ENCODE measurements around the gene FRMD5. TPM values are rescaled to one million over a fixed set of nuclear protein-coding genes. Genes with fewer than 3 reads are reported as not detected.

Gene FRMD5
- total RNA-seq, 1 experiment from 2014 or later, result 6.5 TPM

GRCh38 chr15:43879386-43880355 is 315.4 kb downstream of the FRMD5 start:
- H3K79me2 ChIP-seq (ENCODE audit: low read depth), result no peaks in the 10 kb centered on the region
- H4K20me1 ChIP-seq (ENCODE audit: insufficient read depth), result no peaks in the 10 kb centered on the region
- no peaks in the 10 kb centered on the region for H3K4me1 ChIP-seq (replicated peaks; ENCODE audit: insufficient read depth)
- H3K9me2 ChIP-seq (ENCODE audit: insufficient read depth), result no peaks in the 10 kb centered on the region
- H2AFZ ChIP-seq, result no peak overlapping the region
- intact Hi-C loops (cut with micrococcal nuclease; ENCODE audit: unreplicated experiment), result no loop called here
- ChIA-PET CTCF (no interaction called here), POLR2A (ENCODE audit: unreplicated experiment) (no interaction called here)
- H3F3A ChIP-seq (ENCODE audit: insufficient read depth, low read depth), result no peaks in the 10 kb centered on the region
- no peaks in the 10 kb centered on the region for H3K36me3 ChIP-seq (ENCODE audit: low read depth)
- H3K4me3 ChIP-seq, result no peak overlapping the region
- no peaks in the 10 kb centered on the region for H3K9me3 ChIP-seq (ENCODE audit: insufficient read depth, low read depth)
- TF ChIP-seq EZH2 (IDR thresholded peaks at IDR 0.05; ENCODE audit: low read depth) (no peak), CTCF (conservative IDR thresholded peaks at IDR 0.05) (no peak)
- BruUV-seq (replicated peaks), result no TSS peak
- H3K27me3 ChIP-seq (ENCODE audit: insufficient read depth, low read depth), result no peaks in the 10 kb centered on the region
- DNase-seq, result no peak
- H3K27ac ChIP-seq, result no peak overlapping the region
- H3K4me2 ChIP-seq, result no peak overlapping the region

GRCh38 chr15:43878446-43878845 is 316.6 kb downstream of the FRMD5 start:
- Histone ChIP-seq H3K36me3 (ENCODE audit: low read depth) (no peaks in the 10 kb centered on the region), H3K27ac (no peak overlapping the region), H3K9me3 (ENCODE audit: insufficient read depth, low read depth) (no peaks in the 10 kb centered on the region), H4K20me1 (ENCODE audit: insufficient read depth) (no peaks in the 10 kb centered on the region), H3K4me2 (no peak overlapping the region), H3K4me3 (no peak overlapping the region), H3K27me3 (ENCODE audit: insufficient read depth, low read depth) (no peaks in the 10 kb centered on the region), H3K79me2 (ENCODE audit: low read depth) (no peaks in the 10 kb centered on the region), H3F3A (ENCODE audit: insufficient read depth, low read depth) (no peaks in the 10 kb centered on the region), H3K9me2 (ENCODE audit: insufficient read depth) (no peaks in the 10 kb centered on the region), H2AFZ (no peak overlapping the region), H3K4me1 (replicated peaks; ENCODE audit: insufficient read depth) (no peaks in the 10 kb centered on the region)
- BruUV-seq (replicated peaks), result no TSS peak
- POLR2A ChIA-PET (ENCODE audit: unreplicated experiment), result no interaction called here
- intact Hi-C loops (cut with micrococcal nuclease; ENCODE audit: unreplicated experiment), result no loop called here
- DNase-seq, result no peak
- CTCF ChIA-PET, result interaction anchor here (0.7 kb wide), 1 partner anchor 35 kb away, joined by 3 read pairs; no protein-coding TSS in a partner anchor
- no peak for TF ChIP-seq CTCF (conservative IDR thresholded peaks at IDR 0.05)
- no peak for TF ChIP-seq EZH2 (IDR thresholded peaks at IDR 0.05; ENCODE audit: low read depth)

GRCh38 chr15:43877371-43877770 is 317.7 kb downstream of the FRMD5 start:
- Histone ChIP-seq H3K4me2 (no peak overlapping the region), H3K79me2 (ENCODE audit: low read depth) (no peaks in the 10 kb centered on the region), H4K20me1 (ENCODE audit: insufficient read depth) (no peaks in the 10 kb centered on the region), H3K9me2 (ENCODE audit: insufficient read depth) (no peaks in the 10 kb centered on the region), H2AFZ (no peak overlapping the region), H3K9me3 (ENCODE audit: insufficient read depth, low read depth) (no peaks in the 10 kb centered on the region), H3F3A (ENCODE audit: insufficient read depth, low read depth) (no peaks in the 10 kb centered on the region), H3K4me3 (no peak overlapping the region), H3K27me3 (ENCODE audit: insufficient read depth, low read depth) (no peaks in the 10 kb centered on the region), H3K36me3 (ENCODE audit: low read depth) (no peaks in the 10 kb centered on the region), H3K4me1 (replicated peaks; ENCODE audit: insufficient read depth) (no peaks in the 10 kb centered on the region), H3K27ac (no peak overlapping the region)
- TF ChIP-seq CTCF (conservative IDR thresholded peaks at IDR 0.05), result no peak
- no peak for TF ChIP-seq EZH2 (IDR thresholded peaks at IDR 0.05; ENCODE audit: low read depth)
- intact Hi-C loops (cut with micrococcal nuclease; ENCODE audit: unreplicated experiment), result no loop called here
- POLR2A ChIA-PET (ENCODE audit: unreplicated experiment), result interaction anchor here (0.7 kb wide), 1 partner anchor 696 kb away, joined by 3 read pairs; no protein-coding TSS in a partner anchor
- BruUV-seq (replicated peaks), result no TSS peak
- no peak for DNase-seq
- CTCF ChIA-PET, result interaction anchor here (0.6 kb wide), 1 partner anchor 126 kb away, joined by 3 read pairs; no protein-coding TSS in a partner anchor
